Naive thymus-derived CD4-positive, alpha-beta T cell (primary cell): ENCODE data around the gene PDE6C. TPM values are rescaled to one million over a fixed set of nuclear protein-coding genes. Genes with fewer than 3 reads are reported as not detected.

ENCODE experiments used
- ATAC-seq: fragments of 150-1000 bp; cut with Tn5 transposase; 2 replicates; pipeline ENCODE4 v1.10.0; 2021; ENCODE audit warnings: mild to moderate bottlenecking, moderate library complexity
- CTCF ChIA-PET: fragments of 350-600 bp; sonication (Branson Sonifier 250); formaldehyde crosslinking; loops from one replicate; lab custom pipeline; 2021; ENCODE audit warnings: antibody characterized with exemption; lab: Charles Lee
- POLR2A ChIA-PET: fragments of 350-600 bp; sonication (Branson Sonifier 250); formaldehyde crosslinking; loops from one replicate; lab custom pipeline; 2021; ENCODE audit warnings: antibody characterized with exemption, inconsistent platforms; lab: Charles Lee
- DNase-seq, 9 donors: peaks; one replicate each; pipeline versions ENCODE4 v3.0.0 to v3.0.0-alpha.2; 2020 to 2022; ENCODE audit warnings: mixed read lengths in 1 of 9
- H3K27ac ChIP-seq: one replicate; pipeline ENCODE4 v1.7.0; 2013; ENCODE audit warnings: mild to moderate bottlenecking, low read depth, low read length, moderate library complexity
- H3K27me3 ChIP-seq, 2 donors: one replicate each; pipeline ENCODE4 v1.7.0; 2013; ENCODE audit warnings: low read length in 2 of 2, mild to moderate bottlenecking in 2 of 2, moderate library complexity in 2 of 2; ENCODE audit not compliant: control insufficient read depth in 2 of 2, insufficient read depth in 2 of 2
- H3K36me3 ChIP-seq, 3 experiments: 1 replicate in 2 of 3; 2 replicates in 1 of 3; pipeline ENCODE4 v1.7.0; 2013; ENCODE audit warnings: low read length in 3 of 3, mild to moderate bottlenecking in 3 of 3, moderate library complexity in 1 of 3; ENCODE audit not compliant: insufficient read depth in 3 of 3, control insufficient read depth in 2 of 3
- H3K4me1 ChIP-seq, 2 donors: one replicate each; pipeline ENCODE4 v1.7.0; 2013; ENCODE audit warnings: low read length in 2 of 2, mild to moderate bottlenecking in 2 of 2, moderate library complexity in 1 of 2; ENCODE audit not compliant: control insufficient read depth in 2 of 2, insufficient read depth in 2 of 2
- H3K4me3 ChIP-seq: 2 replicates; pipeline ENCODE4 v1.7.0; 2013; ENCODE audit warnings: mild to moderate bottlenecking, low read length
- H3K9me3 ChIP-seq, 3 experiments: 1 replicate in 2 of 3; 2 replicates in 1 of 3; pipeline ENCODE4 v1.7.0; 2013; ENCODE audit warnings: low read length in 3 of 3; ENCODE audit not compliant: control insufficient read depth in 2 of 3
- H3K27ac Mint-ChIP-seq, 9 donors: one replicate each; pipeline ENCODE4 v1.8.0; 2020 to 2022; ENCODE audit warnings: mixed read lengths in 9 of 9, mild to moderate bottlenecking in 8 of 9, moderate library complexity in 5 of 9, inconsistent platforms in 2 of 9
- H3K27me3 Mint-ChIP-seq, 5 donors: one replicate each; pipeline ENCODE4 v1.8.0; 2021 to 2022; ENCODE audit warnings: mixed read lengths in 5 of 5, mild to moderate bottlenecking in 1 of 5
- H3K36me3 Mint-ChIP-seq, 5 donors: one replicate each; pipeline ENCODE4 v1.8.0; 2020 to 2022; ENCODE audit warnings: mixed read lengths in 5 of 5, mild to moderate bottlenecking in 3 of 5, inconsistent platforms in 1 of 5
- H3K4me1 Mint-ChIP-seq, 7 donors: one replicate each; pipeline ENCODE4 v1.8.0; 2020 to 2022; ENCODE audit warnings: mixed read lengths in 7 of 7, mild to moderate bottlenecking in 3 of 7, inconsistent platforms in 1 of 7
- H3K4me3 Mint-ChIP-seq, 10 donors: one replicate each; pipeline ENCODE4 v1.8.0; 2020 to 2022; ENCODE audit warnings: mild to moderate bottlenecking in 10 of 10, mixed read lengths in 10 of 10, moderate library complexity in 6 of 10, inconsistent platforms in 2 of 10
- H3K9me3 Mint-ChIP-seq, 11 donors: one replicate each; pipeline ENCODE4 v1.8.0; 2020 to 2022; ENCODE audit warnings: mixed read lengths in 11 of 11, mild to moderate bottlenecking in 4 of 11, inconsistent platforms in 1 of 11, moderate library complexity in 1 of 11
- intact Hi-C, 2 donors: fragments of 100-400 bp; cut with micrococcal nuclease; formaldehyde crosslinking; loops; one replicate each; pipeline ENCODE4 v1.15.1; 2023
- polyA plus RNA-seq, 2 donors: library from polyadenylated mRNA; unstranded; fragments of 300-500 nt; fragmentation: Illumina TruSeq; gene quantifications; one replicate each; pipeline ENCODE4 v1.2.3, GENCODE V29; 2021
- total RNA-seq, 6 experiments: library from RNA in 5 of 6; stranded (reverse) in 5 of 6; gene quantifications; 1 replicate in 5 of 6; 2 replicates in 1 of 6; pipeline ENCODE4 v1.2.3 and lab custom pipeline; 2021 to 2026

The PDE6C gene
- total and polyA plus RNA-seq, 7 experiments from 2014 or later, result not detected

- Mint-ChIP-seq H3K27me3 (peaks cover 51 to 68% (median 61%) of the 10 kb centered on the region in 5 donors), H3K36me3 (no peaks in the 10 kb centered on the region), H3K4me1 (peaks cover 0 to 12% (median 3%) of the 10 kb centered on the region in 7 donors), H3K4me3 (no peak overlapping the region), H3K9me3 (peaks cover 0 to 31% (median 4%) of the 10 kb centered on the region in 11 donors), H3K27ac (no peak overlapping the region)
- H3K36me3 ChIP-seq, result no peaks in the 10 kb centered on the region
- ChIA-PET CTCF (no interaction called here), POLR2A (no interaction called here)
- H3K27ac ChIP-seq, result no peak overlapping the region
- DNase-seq, result no peak
- no peaks in the 10 kb centered on the region for H3K4me1 ChIP-seq
- no peaks in the 10 kb centered on the region for H3K27me3 ChIP-seq
- intact Hi-C loops, result no loop called here
- no peak for ATAC-seq
- no peaks in the 10 kb centered on the region for H3K9me3 ChIP-seq
- H3K4me3 ChIP-seq, result no peak overlapping the region
Measured at GRCh38 chr10:93604146-93604545, 8.2 kb upstream of the PDE6C start.

- ChIA-PET POLR2A (no interaction called here), CTCF (no interaction called here)
- H3K27ac ChIP-seq, result no peak overlapping the region
- no peak overlapping the region for H3K4me3 ChIP-seq
- no peaks in the 10 kb centered on the region for H3K4me1 Mint-ChIP-seq
- no peak for ATAC-seq
- no peaks in the 10 kb centered on the region for H3K9me3 ChIP-seq
- H3K9me3 Mint-ChIP-seq, result peaks cover 0 to 32% (median 4%) of the 10 kb centered on the region in 11 donors
- no peaks in the 10 kb centered on the region for H3K4me1 ChIP-seq
- no peaks in the 10 kb centered on the region for H3K36me3 Mint-ChIP-seq
- H3K27me3 ChIP-seq, result no peaks in the 10 kb centered on the region
- H3K27ac Mint-ChIP-seq, result no peak overlapping the region
- no peak for DNase-seq
- peaks cover 22 to 47% (median 31%) of the 10 kb centered on the region in 5 donors for H3K27me3 Mint-ChIP-seq
- no peak overlapping the region for H3K4me3 Mint-ChIP-seq
- intact Hi-C loops, result no loop called here
- no peaks in the 10 kb centered on the region for H3K36me3 ChIP-seq
Measured at GRCh38 chr10:93608421-93608820, 3.9 kb upstream of the PDE6C start.

DNA sequence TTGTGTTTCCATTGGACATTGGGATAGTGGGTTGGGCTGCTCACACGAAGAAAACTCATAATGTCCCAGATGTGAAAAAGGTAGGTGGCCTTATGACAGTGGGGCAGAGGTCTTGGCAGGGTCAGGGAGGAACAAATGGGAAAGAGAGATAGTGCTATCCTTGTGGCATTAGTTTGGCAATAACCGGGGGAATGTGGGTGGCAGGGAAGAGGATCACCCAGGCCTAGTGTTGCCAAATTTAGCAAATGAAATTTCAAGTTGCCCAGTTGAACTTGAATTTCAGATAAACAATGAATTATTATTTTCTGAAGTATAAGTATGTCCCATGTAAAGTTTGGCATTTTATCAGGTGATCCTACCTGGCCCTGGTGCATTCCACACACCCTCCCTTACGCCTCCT lies 789 bp downstream of the PDE6C start:
- no peak overlapping the region for H3K27ac Mint-ChIP-seq
- Histone ChIP-seq H3K27me3 (no peaks in the 10 kb centered on the region), H3K36me3 (no peaks in the 10 kb centered on the region), H3K27ac (no peak overlapping the region), H3K4me1 (no peaks in the 10 kb centered on the region), H3K9me3 (no peaks in the 10 kb centered on the region), H3K4me3 (no peak overlapping the region)
- DNase-seq (no peak), ATAC-seq (no peak)
- intact Hi-C loops, result no loop called here
- H3K4me3 Mint-ChIP-seq, result no peak overlapping the region
- peaks cover 0 to 10% (median 0%) of the 10 kb centered on the region in 11 donors for H3K9me3 Mint-ChIP-seq
- H3K36me3 Mint-ChIP-seq, result no peaks in the 10 kb centered on the region
- ChIA-PET POLR2A (no interaction called here), CTCF (no interaction called here)
- peaks cover 0 to 16% (median 6%) of the 10 kb centered on the region in 5 donors for H3K27me3 Mint-ChIP-seq
- peaks cover 0 to 3% (median 0%) of the 10 kb centered on the region in 7 donors for H3K4me1 Mint-ChIP-seq

DNA sequence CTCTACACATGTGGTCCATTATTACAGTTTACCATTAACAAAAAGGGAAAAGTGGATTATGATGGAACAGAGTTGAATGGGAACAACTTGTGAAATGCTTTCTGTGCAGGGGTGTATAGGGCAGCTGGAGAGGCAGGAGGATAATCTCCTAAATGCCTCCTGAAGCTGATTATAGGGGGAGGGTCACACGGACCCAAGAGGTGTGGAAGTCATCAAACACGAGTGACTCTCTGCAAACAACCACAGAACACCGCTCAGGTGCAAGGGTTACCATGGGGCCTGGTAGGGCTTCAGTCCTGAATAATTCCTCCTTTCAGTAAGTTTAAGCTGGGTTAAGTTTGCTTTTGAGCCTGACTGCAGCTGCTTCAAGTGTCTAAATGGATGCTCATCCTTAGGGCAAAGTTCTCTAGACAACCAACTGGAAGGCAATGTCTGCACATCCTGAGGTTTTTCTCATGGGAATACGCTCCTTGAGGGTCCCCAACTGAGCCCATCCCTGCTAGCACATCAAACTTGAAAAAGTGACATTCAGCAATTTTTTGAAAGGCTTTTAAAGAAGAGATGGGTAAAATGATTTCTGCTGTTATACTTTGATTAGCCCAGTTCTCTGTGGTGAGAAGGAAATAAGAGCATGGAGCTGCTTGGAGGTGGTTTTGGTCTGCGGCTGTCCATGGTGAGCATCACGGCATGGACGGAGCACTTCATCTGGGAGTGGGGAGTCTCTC lies 1.9 kb downstream of the PDE6C start:
- no peaks in the 10 kb centered on the region for H3K9me3 Mint-ChIP-seq
- DNase-seq, result no peak
- POLR2A ChIA-PET, result no interaction called here

GRCh38 chr10:93615576-93616235 lies 3.4 kb downstream of the PDE6C start:
- H3K36me3 Mint-ChIP-seq, result no peaks in the 10 kb centered on the region
- ATAC-seq, result peak; percentile 45
- intact Hi-C loops, result no loop called here
- no peaks in the 10 kb centered on the region for H3K4me1 ChIP-seq
- no peaks in the 10 kb centered on the region for H3K9me3 ChIP-seq
- no peak overlapping the region for H3K27ac Mint-ChIP-seq
- no peak overlapping the region for H3K27ac ChIP-seq
- DNase-seq, result no peak
- no peaks in the 10 kb centered on the region for H3K36me3 ChIP-seq
- no peaks in the 10 kb centered on the region for H3K9me3 Mint-ChIP-seq
- H3K4me1 Mint-ChIP-seq, result peaks cover 0 to 3% (median 0%) of the 10 kb centered on the region in 7 donors
- H3K27me3 Mint-ChIP-seq, result peaks cover 0 to 10% (median 3%) of the 10 kb centered on the region in 5 donors
- ChIA-PET CTCF (interaction anchor here (0.6 to 0.7 kb wide), 2 partner anchors 444 to 771 kb away, joined by 4 to 6 read pairs; no protein-coding TSS in a partner anchor), POLR2A (no interaction called here)
- no peak overlapping the region for H3K4me3 ChIP-seq
- H3K4me3 Mint-ChIP-seq, result no peak overlapping the region
- no peaks in the 10 kb centered on the region for H3K27me3 ChIP-seq

More for the DNA sequence above, 1.9 kb downstream of the PDE6C start:
- intact Hi-C loops, result no loop called here
- no peak overlapping the region for H3K27ac Mint-ChIP-seq
- H3K4me1 Mint-ChIP-seq, result peaks cover 0 to 3% (median 0%) of the 10 kb centered on the region in 7 donors
- Histone ChIP-seq H3K27me3 (no peaks in the 10 kb centered on the region), H3K36me3 (no peaks in the 10 kb centered on the region), H3K9me3 (no peaks in the 10 kb centered on the region), H3K4me3 (no peak overlapping the region), H3K4me1 (no peaks in the 10 kb centered on the region), H3K27ac (no peak overlapping the region)
- no peak overlapping the region for H3K4me3 Mint-ChIP-seq
- peaks cover 0 to 9% (median 3%) of the 10 kb centered on the region in 5 donors for H3K27me3 Mint-ChIP-seq
- CTCF ChIA-PET, result no interaction called here
- no peaks in the 10 kb centered on the region for H3K36me3 Mint-ChIP-seq
- ATAC-seq, result no peak

DNA sequence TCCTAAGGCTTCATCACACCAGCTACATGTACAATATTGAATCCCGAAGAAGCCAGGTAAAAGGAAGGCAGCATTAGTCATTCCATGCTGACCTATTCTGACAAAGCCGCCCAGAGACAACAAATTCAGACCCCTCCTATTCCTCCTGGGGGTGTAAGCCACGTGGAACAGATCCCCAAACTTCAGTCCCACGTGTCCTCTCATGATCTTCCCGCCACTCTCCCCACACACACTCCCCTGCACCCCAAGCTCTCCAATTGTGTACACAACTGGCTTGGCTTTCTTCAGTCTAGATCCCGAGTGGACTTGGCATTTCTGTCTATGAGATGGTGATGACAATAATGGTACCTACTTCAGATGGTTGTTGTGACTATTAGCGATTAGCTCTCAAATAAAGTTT lies 8.6 kb downstream of the PDE6C start:
- no peaks in the 10 kb centered on the region for H3K9me3 Mint-ChIP-seq
- H3K4me3 ChIP-seq, result no peak overlapping the region
- no peaks in the 10 kb centered on the region for H3K4me1 ChIP-seq
- no peaks in the 10 kb centered on the region for H3K36me3 Mint-ChIP-seq
- H3K27me3 Mint-ChIP-seq, result peaks cover 3 to 24% (median 9%) of the 10 kb centered on the region in 5 donors
- ATAC-seq (no peak), DNase-seq (no peak)
- H3K27me3 ChIP-seq, result peaks cover 0 to 3% of the 10 kb centered on the region in 2 donors
- POLR2A ChIA-PET, result no interaction called here
- no peaks in the 10 kb centered on the region for H3K9me3 ChIP-seq
- no peak overlapping the region for H3K27ac Mint-ChIP-seq
- no peak overlapping the region for H3K4me3 Mint-ChIP-seq
- intact Hi-C loops, result no loop called here
- H3K4me1 Mint-ChIP-seq, result peaks cover 0 to 3% (median 0%) of the 10 kb centered on the region in 7 donors
- no peaks in the 10 kb centered on the region for H3K36me3 ChIP-seq
- H3K27ac ChIP-seq, result no peak overlapping the region
- CTCF ChIA-PET, result no interaction called here
